Osteocyte (in vitro differentiated cells): ENCODE results near the gene RPL23. TPM values are rescaled to one million over a fixed set of nuclear protein-coding genes. Genes with fewer than 3 reads are reported as not detected.

Experiments used
- DNase-seq: peaks from one replicate; pipeline ENCODE4 v3.0.0; 2021; ENCODE audit warnings: mixed read lengths; ENCODE audit not compliant: unreplicated experiment; ENCODE audit errors: extremely low spot score
- H3K27ac Mint-ChIP-seq: one replicate; pipeline ENCODE4 v1.8.0; 2021; ENCODE audit warnings: mild to moderate bottlenecking, mixed read lengths; ENCODE audit not compliant: unreplicated experiment
- H3K27me3 Mint-ChIP-seq: one replicate; pipeline ENCODE4 v1.8.0; 2021; ENCODE audit warnings: mixed read lengths; ENCODE audit not compliant: unreplicated experiment
- H3K36me3 Mint-ChIP-seq: one replicate; pipeline ENCODE4 v1.8.0; 2021; ENCODE audit warnings: mixed read lengths; ENCODE audit not compliant: unreplicated experiment
- H3K4me1 Mint-ChIP-seq: one replicate; pipeline ENCODE4 v1.8.0; 2021; ENCODE audit warnings: mixed read lengths; ENCODE audit not compliant: unreplicated experiment
- H3K4me3 Mint-ChIP-seq: one replicate; pipeline ENCODE4 v1.8.0; 2021; ENCODE audit warnings: mild to moderate bottlenecking, moderate library complexity, mixed read lengths; ENCODE audit not compliant: unreplicated experiment
- H3K9me3 Mint-ChIP-seq: one replicate; pipeline ENCODE4 v1.8.0; 2021; ENCODE audit warnings: mixed read lengths; ENCODE audit not compliant: unreplicated experiment
- microRNA-seq: library from miRNA; unstranded; fragments of <30 nt; microRNA quantifications from one replicate; pipeline ENCODE4 v1.1.0, GENCODE V29; 2020; ENCODE audit not compliant: unreplicated experiment
- total RNA-seq: library from RNA; stranded (reverse); gene quantifications from 2 replicates; pipeline ENCODE4 v1.2.1, GENCODE V29; 2021
- TF ChIP-seq, protein P1 (sequence below): fragments of 200-600 bp; sonication (generic); IDR thresholded peaks from 2 replicates; pipeline ENCODE4 v1.5.0; 2021; ENCODE audit warnings: antibody characterized with exemption, mild to moderate bottlenecking, moderate library complexity

RPL23 gene
- total RNA-seq, 1 donor from 2014 or later, result 1,310 TPM

- peaks cover 32% of the 10 kb centered on the region for H3K36me3 Mint-ChIP-seq
- H3K9me3 Mint-ChIP-seq, result no peaks in the 10 kb centered on the region
- TF ChIP-seq, protein P1, sequence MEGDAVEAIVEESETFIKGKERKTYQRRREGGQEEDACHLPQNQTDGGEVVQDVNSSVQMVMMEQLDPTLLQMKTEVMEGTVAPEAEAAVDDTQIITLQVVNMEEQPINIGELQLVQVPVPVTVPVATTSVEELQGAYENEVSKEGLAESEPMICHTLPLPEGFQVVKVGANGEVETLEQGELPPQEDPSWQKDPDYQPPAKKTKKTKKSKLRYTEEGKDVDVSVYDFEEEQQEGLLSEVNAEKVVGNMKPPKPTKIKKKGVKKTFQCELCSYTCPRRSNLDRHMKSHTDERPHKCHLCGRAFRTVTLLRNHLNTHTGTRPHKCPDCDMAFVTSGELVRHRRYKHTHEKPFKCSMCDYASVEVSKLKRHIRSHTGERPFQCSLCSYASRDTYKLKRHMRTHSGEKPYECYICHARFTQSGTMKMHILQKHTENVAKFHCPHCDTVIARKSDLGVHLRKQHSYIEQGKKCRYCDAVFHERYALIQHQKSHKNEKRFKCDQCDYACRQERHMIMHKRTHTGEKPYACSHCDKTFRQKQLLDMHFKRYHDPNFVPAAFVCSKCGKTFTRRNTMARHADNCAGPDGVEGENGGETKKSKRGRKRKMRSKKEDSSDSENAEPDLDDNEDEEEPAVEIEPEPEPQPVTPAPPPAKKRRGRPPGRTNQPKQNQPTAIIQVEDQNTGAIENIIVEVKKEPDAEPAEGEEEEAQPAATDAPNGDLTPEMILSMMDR, result no peak
- H3K4me3 Mint-ChIP-seq, result peak within 1 kb of the TSS; percentile 98
- peak within 1 kb of the TSS; percentile 92 for H3K27ac Mint-ChIP-seq
- no peaks in the 10 kb centered on the region for H3K27me3 Mint-ChIP-seq
- H3K4me1 Mint-ChIP-seq, result peaks cover 34% of the 10 kb centered on the region
- peak; percentile 98 for DNase-seq
Observed at GRCh38 chr17:38799501-38800236, 53.9 kb downstream of the RPL23 start, which contains the start of gene PIP4K2B. Gene PIP4K2B (minus strand): TSS chr17:38799556. CDS start chr17:38799424, 132 bp downstream.

- peaks cover 32% of the 10 kb centered on the region for H3K36me3 Mint-ChIP-seq
- H3K4me3 Mint-ChIP-seq, result peak overlapping the region; percentile 98
- no peaks in the 10 kb centered on the region for H3K9me3 Mint-ChIP-seq
- peak; percentile 84 for DNase-seq
- TF ChIP-seq, protein P1, result no peak
- no peaks in the 10 kb centered on the region for H3K27me3 Mint-ChIP-seq
- H3K4me1 Mint-ChIP-seq, result peaks cover 34% of the 10 kb centered on the region
- H3K27ac Mint-ChIP-seq, result peak overlapping the region; percentile 92
Observed at GRCh38 chr17:38798614-38799500, 54.7 kb downstream of the RPL23 start.

Small RNAs within 50 kb of the gene (microRNA-seq; reads per million reads assigned to microRNA genes)
- not detected for gene MIR4727

Other genes with a start within 250 kb of the RPL23 start
- 0.05 TPM in 1 of 2 replicates, not detected in the other for gene SRCIN1, start 247.8 kb downstream of the RPL23 start, total RNA-seq
- 1.0 TPM in 2 replicates for gene EPOP, start 178.8 kb downstream of the RPL23 start, total RNA-seq
- 96.1 and 107 TPM in 2 replicates for gene MLLT6, start 148.4 kb downstream of the RPL23 start, total RNA-seq
- gene CISD3, start 123.4 kb downstream of the RPL23 start, total RNA-seq, result 15.0 and 16.7 TPM in 2 replicates
- 66.1 and 66.9 TPM in 2 replicates for gene PCGF2, start 105.4 kb downstream of the RPL23 start, total RNA-seq
- 144 TPM in 2 replicates for gene PSMB3, start 101.0 kb downstream of the RPL23 start, total RNA-seq
- 70.2 and 77.4 TPM in 2 replicates for gene PIP4K2B, start 54.2 kb downstream of the RPL23 start, total RNA-seq
- 16.5 and 17.2 TPM in 2 replicates for gene CWC25, start 28.4 kb downstream of the RPL23 start, total RNA-seq
- 402 and 409 TPM in 2 replicates for gene LASP1, start 16.3 kb upstream of the RPL23 start, total RNA-seq
- gene FBXO47, start 113.7 kb upstream of the RPL23 start, total RNA-seq, result not detected in 2 replicates